Epithelial cell of proximal tubule (primary cell): ENCODE data around the gene HERC5. TPM values are rescaled to one million over a fixed set of nuclear protein-coding genes. Genes with fewer than 3 reads are reported as not detected.
"Not testable (repeated sequence)": the region's sequence is repeated elsewhere in the genome, so short reads cannot be mapped to it uniquely, and the experiment has no call there.

Experiments
- DNase-seq: peaks from one replicate; pipeline ENCODE4 v3.0.0-alpha.2; 2011; ENCODE audit warnings: low read depth
- H3K4me3 ChIP-seq: 2 replicates; pipeline ENCODE4 v1.5.1; 2011; ENCODE audit warnings: low read depth, mild to moderate bottlenecking, low read length
- CTCF ChIP-seq: conservative IDR thresholded peaks from 2 replicates; pipeline ENCODE4 v1.5.1; 2012; ENCODE audit warnings: low read depth, mild to moderate bottlenecking, low read length
- total RNA-seq: library from RNA; depleted of rRNA; stranded (reverse); fragments of >200 nt; gene quantifications from 2 replicates; pipeline ENCODE4 v1.2.3, GENCODE V29; 2015

The HERC5 gene
- total RNA-seq, 1 donor from 2014 or later, result 2.0 TPM

GRCh38 chr4:88418411-88418810 lies 38.5 kb upstream of the HERC5 start:
- TF ChIP-seq CTCF, result no peak
- H3K4me3 ChIP-seq, result no peak overlapping the region
- no peak for DNase-seq

DNA sequence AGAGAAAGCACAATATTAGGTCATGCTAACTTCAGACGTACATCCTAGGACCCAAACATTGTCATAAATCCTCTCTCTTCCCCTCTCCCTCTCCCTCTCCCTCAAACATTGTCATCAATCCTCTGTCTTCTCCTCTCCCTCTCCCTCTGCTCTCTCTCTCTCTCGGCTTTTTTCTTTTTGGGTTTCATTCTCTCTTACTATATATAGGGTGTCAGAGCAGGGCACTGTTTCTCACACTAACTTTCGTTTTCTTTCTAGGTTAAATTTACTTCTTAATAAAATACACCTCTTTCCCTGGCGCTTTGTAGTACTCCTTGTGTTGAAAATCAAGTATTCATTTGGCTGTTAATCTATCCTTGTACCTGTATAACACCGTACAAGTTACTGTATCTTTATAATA lies 37.0 kb upstream of the HERC5 start:
- DNase-seq, result no peak
- no peak overlapping the region for H3K4me3 ChIP-seq
- no peak for TF ChIP-seq CTCF

- TF ChIP-seq CTCF, result no peak
- DNase-seq, result no peak
- no peak overlapping the region for H3K4me3 ChIP-seq
Measured at GRCh38 chr4:88420844-88421243, 36.1 kb upstream of the HERC5 start.

DNA sequence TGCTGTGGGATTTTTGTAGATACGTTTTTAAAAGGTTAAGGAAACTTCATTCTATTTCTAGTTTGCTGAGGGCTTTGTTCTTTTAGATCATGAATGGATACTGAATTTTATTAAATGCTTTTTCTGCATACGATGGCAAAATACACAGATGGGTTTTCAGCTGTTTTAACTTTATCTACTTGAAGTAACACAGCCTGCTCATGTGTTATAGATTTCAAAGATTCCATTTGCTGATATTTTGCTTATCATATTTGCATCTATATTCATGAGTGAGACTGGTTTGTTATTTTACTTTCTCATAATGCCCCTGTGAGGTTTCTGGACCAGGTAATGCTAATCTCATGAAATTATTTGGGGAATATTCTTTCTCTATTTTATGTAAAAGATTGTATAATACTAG lies 34.5 kb upstream of the HERC5 start:
- TF ChIP-seq CTCF, result no peak
- no peak for DNase-seq
- H3K4me3 ChIP-seq, result no peak overlapping the region

DNA sequence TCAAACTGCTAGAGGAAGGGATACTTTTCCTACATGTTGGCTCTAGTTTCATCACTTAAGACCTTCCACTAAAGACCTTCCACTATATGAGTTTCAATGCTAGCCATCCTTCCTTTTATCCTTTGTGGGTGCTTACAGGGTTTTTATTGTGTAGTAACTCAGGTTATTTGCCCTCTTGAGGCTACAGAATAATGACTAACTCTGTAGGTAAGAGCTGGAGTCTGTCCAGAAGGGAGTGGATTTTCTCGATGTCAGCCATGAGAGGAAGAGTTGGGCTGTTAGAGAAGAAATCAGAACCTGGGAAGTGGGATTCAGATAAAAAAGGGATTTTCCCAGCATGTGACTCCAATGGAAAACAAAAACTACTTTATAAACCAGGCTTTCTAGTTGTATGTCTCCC lies 27.5 kb upstream of the HERC5 start:
- H3K4me3 ChIP-seq, result no peak overlapping the region
- DNase-seq, result no peak
- no peak for TF ChIP-seq CTCF

DNA sequence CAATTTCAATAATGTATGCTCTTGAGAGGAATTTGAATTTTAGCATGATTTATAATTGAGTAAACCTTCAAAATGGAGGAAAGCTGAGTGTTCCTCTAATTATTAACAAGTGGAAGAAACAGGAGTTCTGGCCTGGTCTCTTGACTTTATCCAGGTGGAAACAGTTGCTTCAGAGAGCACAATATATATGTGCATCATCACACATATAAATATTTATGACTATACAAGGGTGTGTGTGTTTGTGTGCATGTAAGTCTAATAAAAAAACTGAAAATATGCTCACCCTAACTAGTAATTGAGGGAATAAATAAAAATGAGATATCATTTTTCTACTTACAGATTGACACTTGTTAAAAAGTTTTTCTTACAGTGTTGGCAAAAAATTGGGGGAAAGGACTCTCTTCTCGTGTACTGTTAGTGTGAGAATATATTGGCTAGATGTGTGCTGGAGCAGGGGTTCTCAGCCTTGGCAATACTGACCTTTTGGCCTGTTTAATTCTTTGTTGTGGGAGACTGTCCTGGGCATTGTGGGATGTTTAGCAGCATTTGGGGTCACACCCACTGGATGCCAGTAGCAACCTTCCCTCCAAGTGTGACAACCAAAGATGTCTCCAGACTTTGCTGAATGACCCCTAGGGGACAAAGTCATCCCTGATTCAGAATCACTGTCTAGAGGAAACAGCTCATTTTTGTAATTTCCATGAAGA lies 20.8 kb upstream of the HERC5 start:
- no peak for TF ChIP-seq CTCF
- DNase-seq, result no peak
- no peak overlapping the region for H3K4me3 ChIP-seq

DNA sequence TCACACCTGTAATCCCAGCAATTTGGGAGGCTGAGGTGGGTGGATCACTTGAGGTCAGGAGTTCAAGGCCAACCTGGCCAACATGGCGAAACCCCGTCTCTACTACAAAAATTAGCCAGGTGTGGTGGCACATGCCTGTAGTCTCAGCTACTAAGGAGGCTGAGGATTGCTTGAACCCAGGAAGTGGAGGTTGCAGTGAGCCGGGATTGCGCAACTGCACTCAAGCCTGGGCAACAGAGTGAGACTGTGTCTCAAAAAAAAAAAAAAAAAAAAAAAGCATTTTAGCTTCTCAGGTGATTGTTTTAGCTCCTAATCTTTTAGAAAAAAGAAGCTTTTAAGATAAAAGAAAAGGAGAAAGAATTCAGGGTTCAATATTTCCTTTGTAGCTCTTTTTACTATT lies 19.0 kb upstream of the HERC5 start:
- not testable (repeated sequence) for DNase-seq, H3K4me3 ChIP-seq
